Heart left ventricle (tissue), 16 donors: ENCODE measurements around the gene TMPRSS5. TPM values are rescaled to one million over a fixed set of nuclear protein-coding genes. Genes with fewer than 3 reads are reported as not detected.

Experiments used
- ATAC-seq, 4 donors: fragments of 200-7000 bp; cut with Tn5 transposase; one replicate each; pipeline ENCODE4 v1.9.1; 2020 to 2022; ENCODE audit warnings: moderate library complexity in 4 of 4, mild to moderate bottlenecking in 3 of 4, moderate number of reproducible peaks in 1 of 4
- DNase-seq, 5 donors: peaks; one replicate each; pipeline ENCODE4 v3.0.0-alpha.2; 2020
- H3K27ac ChIP-seq, 12 donors: fragments of 200-600 bp; sonication (generic) in 4 of 12; one replicate each; pipeline versions ENCODE4 v1.5.0 to v1.8.0; 2016 to 2022; ENCODE audit warnings: mild to moderate bottlenecking in 2 of 12
- H3K27me3 ChIP-seq, 9 donors: fragments of 200-600 bp; sonication (generic) in 2 of 9; one replicate each; pipeline versions ENCODE4 v1.5.1 to v1.8.0; 2016 to 2022; ENCODE audit warnings: mild to moderate bottlenecking in 3 of 9
- H3K36me3 ChIP-seq, 9 donors: fragments of 200-600 bp; sonication (generic) in 2 of 9; one replicate each; pipeline versions ENCODE4 v1.5.0 to v1.8.0; 2018 to 2022; ENCODE audit warnings: mild to moderate bottlenecking in 2 of 9
- H3K4me1 ChIP-seq, 12 donors: fragments of 200-600 bp; sonication (generic) in 4 of 12; one replicate each; pipeline versions ENCODE4 v1.5.0 to v1.8.0; 2016 to 2022; ENCODE audit warnings: mild to moderate bottlenecking in 3 of 12
- H3K4me3 ChIP-seq, 12 donors: fragments of 200-600 bp; sonication (generic) in 4 of 12; one replicate each; pipeline versions ENCODE4 v1.5.0 to v1.8.0; 2017 to 2022; ENCODE audit warnings: mild to moderate bottlenecking in 9 of 12, moderate library complexity in 4 of 12
- H3K9me3 ChIP-seq, 12 donors: fragments of 200-600 bp; sonication (generic) in 4 of 12; one replicate each; pipeline versions ENCODE4 v1.5.0 to v1.8.0; 2016 to 2022; ENCODE audit warnings: mild to moderate bottlenecking in 1 of 12
- CTCF ChIP-seq, 12 donors: fragments of 200-600 bp; sonication (generic) in 4 of 12; IDR thresholded peaks; one replicate each; pipeline versions ENCODE4 v1.5.0 to v1.8.0; 2018 to 2022; ENCODE audit warnings: antibody characterized with exemption in 12 of 12, mild to moderate bottlenecking in 5 of 12
- POLR2A ChIP-seq, 2 donors: fragments of 450-650 bp; IDR thresholded peaks; one replicate each; pipeline ENCODE4 v1.6.1; 2017; ENCODE audit warnings: antibody characterized with exemption in 2 of 2, mild to moderate bottlenecking in 2 of 2, moderate library complexity in 2 of 2
- WGBS, 4 donors: extraction: QIAGEN DNeasy Blood & Tissue Kit in 2 of 4; methylation state at CpG; one replicate each; pipeline versions ENCODE4 v1.1.5 to v1.1.7; 2013 to 2018; 5-methylcytosine and 5-hydroxymethylcytosine counted together
- intact Hi-C, 10 donors: fragments of 100-400 bp; cut with DNase I; formaldehyde crosslinking; loops; one replicate each; pipeline versions ENCODE4 v1.11.1 to v1.14.2; 2022
- polyA plus RNA-seq, 2 donors: library from polyadenylated mRNA; stranded (reverse); fragments of 200-250 nt; gene quantifications; one replicate each; pipeline ENCODE4 v1.2.3, GENCODE V29; 2013
- total RNA-seq, 9 donors: library from RNA; depleted of rRNA in 2 of 9; stranded (reverse); fragments of >200 nt in 2 of 9; fragmentation: NEBNext Ultra II Directional in 3 of 9; extraction: Animal tissue kit (Norgen Biotek cat#: 25700) in 3 of 9; gene quantifications; one replicate each; pipeline versions ENCODE4 v1.1.0 to v1.2.4, GENCODE V29; 2016 to 2023
- donor health status: ischemic (EF 13 %, LVEDD 7.1; RV severe dilation, severe dysfunction).
- donor health status: healthy with polysubstance abuse.
- donor health status: DM: no; HTN: yes; CAD: no.
- donor health status: DM: no; HTN: no; CAD: no.
- donor health status: ischemic (EF 25% LVEDD 6.9; RV normal size, moderate dysfunction).
- donor health status: ischemic (EF 25% LVEDD 5.7; RV mildly dilated, moderate dysfunction).
- donor health status: healthy.
- donor health status: DM: yes; HTN: yes; CAD: no.
- donor health status: ischemic (EF 35%, LVEDD 5.7; RV mildly dilated, moderate dysfunction).
- donor health status: nonischemic (EF 11% LVEDD 7.7; RV severe dilation, severe dysfunction).
- donor health status: DM: yes; HTN: yes; CAD: no.
- donor health status: PGD.
- donor health status: ischemic (EF 29% LVEDD 5.4; RV normal size, mild dysfunction).
- donor health status: nonischemic (EF 23%, LVEDD 6.1; RV moderate dilation, normal function).

TMPRSS5 gene
- total and polyA plus RNA-seq, 11 donors, result 0.15 to 1.2 (median 0.47) TPM; not detected in 1

GRCh38 chr11:113666584-113666983 is 39.5 kb downstream of the TMPRSS5 start:
- Histone ChIP-seq H3K9me3 (peaks cover 0 to 20% (median 11%) of the 10 kb centered on the region in 12 donors), H3K36me3 (no peaks in the 10 kb centered on the region), H3K4me3 (no peak overlapping the region), H3K4me1 (no peaks in the 10 kb centered on the region), H3K27me3 (no peaks in the 10 kb centered on the region), H3K27ac (no peak overlapping the region)
- 95 to 98% (median 97%) methylated on average over 2 of the region's 2 CpGs for WGBS, 4 donors
- ATAC-seq (no peak), DNase-seq (no peak)
- TF ChIP-seq POLR2A (IDR thresholded peaks at IDR 0.05), result no peak
- no peak for TF ChIP-seq CTCF (IDR thresholded peaks at IDR 0.05)
- intact Hi-C loops, result no loop called here

- H3K4me1 ChIP-seq, result no peaks in the 10 kb centered on the region
- ATAC-seq, result no peak
- no peak for DNase-seq
- intact Hi-C loops, result no loop called here
- 43 to 49% (median 45%) methylated on average over 9 of the region's 9 CpGs for WGBS, 4 donors
- H3K9me3 ChIP-seq, result peaks cover 0 to 20% (median 11%) of the 10 kb centered on the region in 12 donors
- no peaks in the 10 kb centered on the region for H3K27me3 ChIP-seq
- H3K27ac ChIP-seq, result no peak overlapping the region
- no peaks in the 10 kb centered on the region for H3K36me3 ChIP-seq
- no peak overlapping the region for H3K4me3 ChIP-seq
- no peak for TF ChIP-seq CTCF (IDR thresholded peaks at IDR 0.05)
- TF ChIP-seq POLR2A (IDR thresholded peaks at IDR 0.05), result no peak
These were observed 41.0 kb downstream of the TMPRSS5 start for GRCh38 chr11:113664981-113665710.

- intact Hi-C loops, result no loop called here
- DNase-seq, result no peak
- H3K27ac ChIP-seq, result no peak overlapping the region
- TF ChIP-seq POLR2A (IDR thresholded peaks at IDR 0.05) (no peak), CTCF (IDR thresholded peaks at IDR 0.05) (no peak)
- no peaks in the 10 kb centered on the region for H3K36me3 ChIP-seq
- H3K4me3 ChIP-seq, result no peak overlapping the region
- ATAC-seq, result no peak
- no peaks in the 10 kb centered on the region for H3K27me3 ChIP-seq
- H3K4me1 ChIP-seq, result no peaks in the 10 kb centered on the region
- peaks cover 0 to 20% (median 11%) of the 10 kb centered on the region in 12 donors for H3K9me3 ChIP-seq
- WGBS, 4 donors, result 70 to 82% (median 76%) methylated on average over 11 of the region's 11 CpGs
These were observed 41.8 kb downstream of the TMPRSS5 start for GRCh38 chr11:113664069-113664980.

GRCh38 chr11:113663567-113663966 is 42.5 kb downstream of the TMPRSS5 start:
- H3K4me1 ChIP-seq, result no peaks in the 10 kb centered on the region
- H3K36me3 ChIP-seq, result no peaks in the 10 kb centered on the region
- H3K27ac ChIP-seq, result no peak overlapping the region
- DNase-seq (no peak), ATAC-seq (no peak)
- no peak overlapping the region for H3K4me3 ChIP-seq
- TF ChIP-seq CTCF (IDR thresholded peaks at IDR 0.05) (no peak), POLR2A (IDR thresholded peaks at IDR 0.05) (no peak)
- 87 to 97% (median 96%) methylated on average over 1 to 2 of the region's 2 CpGs for WGBS, 4 donors
- peaks cover 0 to 20% (median 11%) of the 10 kb centered on the region in 12 donors for H3K9me3 ChIP-seq
- H3K27me3 ChIP-seq, result no peaks in the 10 kb centered on the region
- intact Hi-C loops, result no loop called here
